ENCODE results near the gene ANKRD50. TPM values are rescaled to one million over a fixed set of nuclear protein-coding genes. Genes with fewer than 3 reads are reported as not detected.

The ANKRD50 gene
- total RNA-seq, 1 experiment from 2014 or later: 16.5 TPM

GRCh38 chr4:124682384-124682783 is 30.1 kb downstream of the ANKRD50 start:
- RAD21 ChIA-PET (ENCODE audit: low non-redundant PET in 1 of 2, low total read pairs in 2 of 2, uncharacterized antibody in 2 of 2, unreplicated experiment in 2 of 2): no interaction called here
- intact Hi-C loops (cut with micrococcal nuclease): no loop called here
- CTCF ChIA-PET: no interaction called here

GRCh38 chr4:124666496-124666895 is 46.0 kb downstream of the ANKRD50 start:
- Histone ChIP-seq H2AFZ (ENCODE audit: low read depth, low read length, poor library complexity, severe bottlenecking) (no peak overlapping the region), H4K20me1 (ENCODE audit: insufficient read depth) (no peaks in the 10 kb centered on the region; the same call in 1 of the 2 replicates), H3K4me3 (replicated peaks in 1 of 2; ENCODE audit: low read depth in 1 of 2, low read length in 2 of 2) (no peak overlapping the region), H3K9me3 (ENCODE audit: control insufficient read depth in 1 of 2, insufficient read depth in 1 of 2, low read depth in 1 of 2, low read length in 2 of 2) (no peaks in the 10 kb centered on the region), H3K9ac (ENCODE audit: low read length) (no peak overlapping the region), H3K4me2 (ENCODE audit: low read length) (no peak overlapping the region), H3K9me2 (ENCODE audit: insufficient read depth) (no peaks in the 10 kb centered on the region), H3K27me3 (ENCODE audit: insufficient read depth, low read length) (no peaks in the 10 kb centered on the region), H3K36me3 (ENCODE audit: control insufficient read depth in 1 of 2, insufficient read depth in 2 of 2, low read length in 2 of 2) (peaks cover under 1 to 8% of the 10 kb centered on the region in 2 experiments; a peak in 2 of 4 replicates), H3K4me1 (ENCODE audit: control insufficient read depth in 1 of 2, insufficient read depth in 2 of 2, low read length in 2 of 2) (no peaks in the 10 kb centered on the region), H3K79me2 (ENCODE audit: insufficient read depth, low read length) (no peaks in the 10 kb centered on the region), H3K27ac (ENCODE audit: low read depth, low read length) (no peak overlapping the region)
- CTCF ChIA-PET: no interaction called here
- BruUV-seq (replicated peaks): no TSS peak
- TF ChIP-seq MAX (IDR thresholded peaks at IDR 0.05) (no peak), YY1 (IDR thresholded peaks at IDR 0.05; ENCODE audit: extremely low read depth, insufficient replicate concordance, low read depth, low read length) (no peak), CEBPB (IDR thresholded peaks at IDR 0.05; ENCODE audit: low read depth) (no peak), JUND (IDR thresholded peaks at IDR 0.05) (no peak), ATF3 (IDR thresholded peaks at IDR 0.05) (no peak), EGR1 (IDR thresholded peaks at IDR 0.05; ENCODE audit: low read depth) (no peak), ELF1 (IDR thresholded peaks at IDR 0.05; ENCODE audit: borderline replicate concordance, low read depth) (no peak), FOSL1 (IDR thresholded peaks at IDR 0.05; ENCODE audit: low read depth) (no peak), CBX3 (IDR thresholded peaks at IDR 0.05; ENCODE audit: low read depth) (no peak), EZH2phosphoT487 (IDR thresholded peaks at IDR 0.05; ENCODE audit: borderline replicate concordance) (no peak), SRF (IDR thresholded peaks at IDR 0.05; ENCODE audit: low read depth) (no peak), ZNF274 (IDR thresholded peaks at IDR 0.05; ENCODE audit: low read depth, low read length) (no peak), EZH2 (IDR thresholded peaks at IDR 0.05) (no peak), SP1 (IDR thresholded peaks at IDR 0.05; ENCODE audit: low read depth) (no peak)
- RAD21 ChIA-PET (ENCODE audit: low non-redundant PET in 1 of 2, low total read pairs in 2 of 2, uncharacterized antibody in 2 of 2, unreplicated experiment in 2 of 2): no interaction called here
- POLR2A ChIA-PET: no interaction called here
- no peak for DNase-seq (ENCODE audit: low read depth, low spot score)
- intact Hi-C loops (cut with micrococcal nuclease): no loop called here
- ATAC-seq: no peak

More at GRCh38 chr4:124682384-124682783, 30.1 kb downstream of the ANKRD50 start:
- no TSS peak for BruUV-seq (replicated peaks)
- Histone ChIP-seq H3K9me2 (ENCODE audit: insufficient read depth) (no peaks in the 10 kb centered on the region), H2AFZ (ENCODE audit: low read depth, low read length, poor library complexity, severe bottlenecking) (no peak overlapping the region), H3K4me2 (ENCODE audit: low read length) (no peak overlapping the region), H3K27ac (ENCODE audit: low read depth, low read length) (no peak overlapping the region), H3K4me1 (ENCODE audit: control insufficient read depth in 1 of 2, insufficient read depth in 2 of 2, low read length in 2 of 2) (peaks cover 0 to 7% of the 10 kb centered on the region in 2 experiments; a peak in 1 of 4 replicates), H3K79me2 (ENCODE audit: insufficient read depth, low read length) (peaks cover 34% of the 10 kb centered on the region), H3K27me3 (ENCODE audit: insufficient read depth, low read length) (no peaks in the 10 kb centered on the region), H3K4me3 (replicated peaks in 1 of 2; ENCODE audit: low read depth in 1 of 2, low read length in 2 of 2) (no peak overlapping the region), H3K9me3 (ENCODE audit: control insufficient read depth in 1 of 2, insufficient read depth in 1 of 2, low read depth in 1 of 2, low read length in 2 of 2) (no peaks in the 10 kb centered on the region), H3K36me3 (ENCODE audit: control insufficient read depth in 1 of 2, insufficient read depth in 2 of 2, low read length in 2 of 2) (peaks cover 0 to 2% of the 10 kb centered on the region in 2 experiments; a peak in 1 of 4 replicates), H4K20me1 (ENCODE audit: insufficient read depth) (no peaks in the 10 kb centered on the region), H3K9ac (ENCODE audit: low read length) (no peak overlapping the region)
- ATAC-seq (no peak), DNase-seq (ENCODE audit: low read depth, low spot score) (no peak)
- TF ChIP-seq CEBPB (IDR thresholded peaks at IDR 0.05; ENCODE audit: low read depth): no peak
- POLR2A ChIA-PET: no interaction called here

Measured in HCT116 (cell line).